ENCODE measurements around the gene KLF3. TPM values are rescaled to one million over a fixed set of nuclear protein-coding genes. Genes with fewer than 3 reads are reported as not detected.

The KLF3 gene
- total and polyA plus RNA-seq, 2 experiments from 2014 or later: 13.8 to 14.7 TPM

GRCh38 chr4:38704622-38705154 lies 40.7 kb downstream of the KLF3 start:
- TF ChIP-seq EZH2 (IDR thresholded peaks at IDR 0.05; ENCODE audit: insufficient read depth, poor library complexity, severe bottlenecking): no peak
- no peak for TF ChIP-seq EZH2phosphoT487 (IDR thresholded peaks at IDR 0.05; ENCODE audit: insufficient read depth, low read depth)
- in situ Hi-C loops (cut with MboI): no loop called here
- no peaks in the 10 kb centered on the region; the same call in 1 of the 2 replicates for H3K36me3 ChIP-seq (ENCODE audit: low read depth)
- no peak overlapping the region for H3K4me2 ChIP-seq (ENCODE audit: unreplicated experiment)
- no peak for DNase-seq
- no peaks in the 10 kb centered on the region for H3K79me2 ChIP-seq (ENCODE audit: insufficient read depth)
- WGBS, 2 experiments (ENCODE audit: low coverage in 1 of 2, low lambda C conversion rate in 2 of 2, missing lambda C conversion rate in 2 of 2): 88 to 93% methylated on average over 3 of the region's 3 CpGs
- no peak overlapping the region for H3K4me3 ChIP-seq
- H3K9me2 ChIP-seq (ENCODE audit: insufficient read depth): no peaks in the 10 kb centered on the region
- no peaks in the 10 kb centered on the region for H4K20me1 ChIP-seq (ENCODE audit: insufficient read depth)
- H3K27ac ChIP-seq: no peak overlapping the region
- no peak overlapping the region for H2AFZ ChIP-seq
- H3K27me3 ChIP-seq (replicated peaks; ENCODE audit: insufficient read depth): no peaks in the 10 kb centered on the region
- no peaks in the 10 kb centered on the region for H3K9me3 ChIP-seq (ENCODE audit: low read depth)
- H3K4me1 ChIP-seq (ENCODE audit: insufficient read depth): peaks cover 7% of the 10 kb centered on the region; the same call in 1 of the 2 replicates
- no peak overlapping the region for H3K9ac ChIP-seq
- peaks cover 35% of the 10 kb centered on the region for H3F3A ChIP-seq (ENCODE audit: insufficient read depth)

GRCh38 chr4:38706301-38706700 lies 42.3 kb downstream of the KLF3 start:
- H3K79me2 ChIP-seq (ENCODE audit: insufficient read depth): no peaks in the 10 kb centered on the region
- H3K9me2 ChIP-seq (ENCODE audit: insufficient read depth): no peaks in the 10 kb centered on the region
- H3F3A ChIP-seq (ENCODE audit: insufficient read depth): peaks cover 19% of the 10 kb centered on the region
- peaks cover 7% of the 10 kb centered on the region; the same call in 1 of the 2 replicates for H3K4me1 ChIP-seq (ENCODE audit: insufficient read depth)
- in situ Hi-C loops (cut with MboI): no loop called here
- H4K20me1 ChIP-seq (ENCODE audit: insufficient read depth): no peaks in the 10 kb centered on the region
- no peak overlapping the region for H3K9ac ChIP-seq
- H3K4me2 ChIP-seq (ENCODE audit: unreplicated experiment): no peak overlapping the region
- H3K4me3 ChIP-seq: no peak overlapping the region
- no peak for DNase-seq
- 44 to 55% methylated on average over 2 of the region's 2 CpGs for WGBS, 2 experiments (ENCODE audit: low coverage in 1 of 2, low lambda C conversion rate in 2 of 2, missing lambda C conversion rate in 2 of 2)
- TF ChIP-seq EZH2phosphoT487 (IDR thresholded peaks at IDR 0.05; ENCODE audit: insufficient read depth, low read depth) (no peak), EZH2 (IDR thresholded peaks at IDR 0.05; ENCODE audit: insufficient read depth, poor library complexity, severe bottlenecking) (no peak)
- H3K27me3 ChIP-seq (replicated peaks; ENCODE audit: insufficient read depth): no peaks in the 10 kb centered on the region
- no peaks in the 10 kb centered on the region for H3K36me3 ChIP-seq (ENCODE audit: low read depth)
- H3K9me3 ChIP-seq (ENCODE audit: low read depth): no peaks in the 10 kb centered on the region
- no peak overlapping the region for H2AFZ ChIP-seq
- no peak overlapping the region for H3K27ac ChIP-seq

- WGBS, 2 experiments (ENCODE audit: low coverage in 1 of 2, low lambda C conversion rate in 2 of 2, missing lambda C conversion rate in 2 of 2): 64 to 68% methylated on average over 2 of the region's 2 CpGs
- H3K79me2 ChIP-seq (ENCODE audit: insufficient read depth): no peaks in the 10 kb centered on the region
- no peaks in the 10 kb centered on the region for H3F3A ChIP-seq (ENCODE audit: insufficient read depth)
- no peaks in the 10 kb centered on the region for H3K27me3 ChIP-seq (replicated peaks; ENCODE audit: insufficient read depth)
- DNase-seq: no peak
- no peak overlapping the region for H3K27ac ChIP-seq
- H3K9me3 ChIP-seq (ENCODE audit: low read depth): no peaks in the 10 kb centered on the region
- peaks cover 6% of the 10 kb centered on the region for H3K4me1 ChIP-seq (ENCODE audit: insufficient read depth)
- H3K4me3 ChIP-seq: no peak overlapping the region
- no peaks in the 10 kb centered on the region for H3K36me3 ChIP-seq (ENCODE audit: low read depth)
- TF ChIP-seq EZH2 (IDR thresholded peaks at IDR 0.05; ENCODE audit: insufficient read depth, poor library complexity, severe bottlenecking) (no peak), EZH2phosphoT487 (IDR thresholded peaks at IDR 0.05; ENCODE audit: insufficient read depth, low read depth) (no peak)
- H3K9ac ChIP-seq: no peak overlapping the region
- no peak overlapping the region for H3K4me2 ChIP-seq (ENCODE audit: unreplicated experiment)
- no peaks in the 10 kb centered on the region; the same call in 1 of the 2 replicates for H3K9me2 ChIP-seq (ENCODE audit: insufficient read depth)
- in situ Hi-C loops (cut with MboI): no loop called here
- H4K20me1 ChIP-seq (ENCODE audit: insufficient read depth): no peaks in the 10 kb centered on the region
- no peak overlapping the region for H2AFZ ChIP-seq
These were observed 46.1 kb downstream of the KLF3 start for GRCh38 chr4:38710053-38710452.

DNA sequence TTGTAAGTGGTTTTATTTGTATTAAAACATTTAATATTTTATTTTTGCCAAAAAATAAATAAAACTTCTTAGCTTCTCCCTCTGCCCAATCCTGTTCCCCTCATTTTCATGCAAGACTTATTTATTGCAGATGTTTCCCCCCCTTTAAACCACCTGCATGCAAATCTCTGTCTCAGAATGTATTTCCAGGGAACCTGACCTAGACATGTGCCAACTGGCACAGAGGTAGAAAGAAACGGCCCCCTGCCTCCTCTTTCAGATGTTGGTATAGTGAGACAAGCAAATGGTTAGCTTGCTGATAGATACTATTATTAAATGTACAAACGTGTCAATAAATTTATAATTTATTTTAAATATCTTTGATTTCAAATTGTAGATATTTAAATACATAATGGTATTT lies 47.1 kb downstream of the KLF3 start:
- no peak for DNase-seq
- 34 to 39% methylated on average over 2 of the region's 2 CpGs for WGBS, 2 experiments (ENCODE audit: low coverage in 1 of 2, low lambda C conversion rate in 2 of 2, missing lambda C conversion rate in 2 of 2)
- H3K4me1 ChIP-seq (ENCODE audit: insufficient read depth): peaks cover 12% of the 10 kb centered on the region
- in situ Hi-C loops (cut with MboI): no loop called here
- H3K4me3 ChIP-seq: no peak overlapping the region
- H3K4me2 ChIP-seq (ENCODE audit: unreplicated experiment): no peak overlapping the region
- no peaks in the 10 kb centered on the region for H3K9me3 ChIP-seq (ENCODE audit: low read depth)
- TF ChIP-seq EZH2phosphoT487 (IDR thresholded peaks at IDR 0.05; ENCODE audit: insufficient read depth, low read depth): no peak
- no peak for TF ChIP-seq EZH2 (IDR thresholded peaks at IDR 0.05; ENCODE audit: insufficient read depth, poor library complexity, severe bottlenecking)
- no peak overlapping the region for H2AFZ ChIP-seq
- no peak overlapping the region for H3K9ac ChIP-seq
- no peaks in the 10 kb centered on the region for H3F3A ChIP-seq (ENCODE audit: insufficient read depth)
- no peaks in the 10 kb centered on the region for H3K36me3 ChIP-seq (ENCODE audit: low read depth)
- H4K20me1 ChIP-seq (ENCODE audit: insufficient read depth): no peaks in the 10 kb centered on the region
- no peaks in the 10 kb centered on the region; the same call in 1 of the 2 replicates for H3K9me2 ChIP-seq (ENCODE audit: insufficient read depth)
- H3K27me3 ChIP-seq (replicated peaks; ENCODE audit: insufficient read depth): no peaks in the 10 kb centered on the region
- H3K27ac ChIP-seq: no peak overlapping the region
- no peaks in the 10 kb centered on the region for H3K79me2 ChIP-seq (ENCODE audit: insufficient read depth)
